Measurements from ENCODE around the gene PKHD1.

PKHD1 gene

DNA sequence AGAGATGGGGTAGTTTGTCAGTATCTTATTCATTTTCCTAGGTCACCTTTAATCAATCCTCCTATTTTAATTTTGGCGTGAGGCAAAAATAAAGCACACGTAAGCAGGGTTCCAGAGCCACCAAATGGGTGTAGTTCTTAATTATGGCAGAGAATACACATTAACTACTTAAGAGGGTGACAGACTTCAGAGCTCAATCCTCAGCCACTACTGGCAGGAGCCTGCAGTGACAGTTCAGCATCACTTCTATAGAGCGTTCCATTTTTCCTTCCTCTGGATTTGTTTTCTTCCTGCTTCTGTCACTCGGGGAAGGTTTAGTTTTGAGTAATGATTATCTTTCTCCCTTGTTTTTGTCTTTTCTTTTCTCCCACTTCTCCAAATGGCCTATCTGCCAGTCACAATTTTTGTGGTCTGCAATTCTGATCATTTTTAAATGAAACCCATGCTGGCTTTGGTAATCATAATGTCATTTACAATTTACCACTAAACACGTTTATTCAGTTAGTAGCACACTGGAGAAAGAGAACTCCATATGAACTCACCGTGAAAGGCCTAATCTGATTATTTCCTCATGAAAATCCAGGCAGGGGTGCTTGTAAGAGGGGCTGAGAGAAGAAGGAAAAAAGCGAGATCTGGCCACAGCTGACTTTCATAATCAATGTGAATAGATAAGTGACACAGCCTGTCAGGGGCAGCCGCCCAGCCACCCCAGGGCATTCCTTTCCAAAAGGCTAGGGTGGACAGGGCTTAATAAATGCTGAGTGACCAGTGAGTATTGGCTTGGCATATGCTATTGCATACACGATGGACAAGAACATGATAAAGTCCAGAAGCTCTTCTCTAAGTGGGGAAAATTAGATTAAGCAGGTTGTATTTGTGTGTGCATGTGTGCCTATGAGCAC is 412.1 kb downstream of the PKHD1 start:
- no peak for DNase-seq

DNA sequence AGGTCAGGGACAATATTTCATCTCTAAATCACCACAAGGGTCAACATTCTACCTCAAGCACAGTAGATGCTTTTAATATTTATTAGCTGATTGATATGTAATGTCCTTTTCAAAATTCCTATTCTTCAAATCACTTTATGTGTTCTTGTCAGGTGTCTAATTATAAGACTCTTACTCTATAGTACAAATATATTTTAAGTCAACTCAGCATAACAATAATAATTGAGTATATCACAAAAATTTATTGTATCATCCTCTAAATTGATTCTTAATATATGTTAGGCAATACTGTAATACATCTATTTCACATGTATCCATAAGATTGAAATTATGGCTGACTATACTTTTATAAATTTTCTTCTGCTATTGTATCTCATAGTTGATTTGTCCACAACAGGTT is 423.9 kb downstream of the PKHD1 start:
- DNase-seq, result no peak

- no peak for DNase-seq
Measured at GRCh38 chr6:51660767-51661166, 426.6 kb downstream of the PKHD1 start.

- DNase-seq, result no peak
Measured at GRCh38 chr6:51657491-51657890, 429.9 kb downstream of the PKHD1 start.

- no peak for DNase-seq
Measured at GRCh38 chr6:51655517-51655916, 431.9 kb downstream of the PKHD1 start.

GRCh38 chr6:51654647-51655046 is 432.8 kb downstream of the PKHD1 start:
- DNase-seq, result no peak

GRCh38 chr6:51651132-51651817 is 436.1 kb downstream of the PKHD1 start:
- no peak for DNase-seq

DNA sequence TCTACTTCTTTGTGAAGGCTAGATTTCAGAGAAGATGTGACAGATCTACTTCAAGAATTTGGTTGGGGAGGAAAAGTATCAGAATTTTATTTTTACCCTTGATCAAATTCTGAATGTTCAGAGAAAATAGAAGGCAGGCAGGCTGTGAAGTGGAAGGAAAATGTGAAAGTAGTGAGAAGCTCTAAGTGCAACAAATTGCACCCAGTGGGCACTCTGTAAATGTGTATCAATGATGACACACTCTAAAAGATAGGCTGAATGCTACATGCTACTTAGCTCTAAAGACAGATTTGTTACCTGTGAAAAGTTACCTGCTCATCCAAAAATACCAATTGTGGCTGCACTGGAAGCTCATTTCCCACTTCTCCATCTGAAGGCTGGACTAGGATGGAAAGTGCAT is 438.6 kb downstream of the PKHD1 start:
- DNase-seq, result no peak

DNA sequence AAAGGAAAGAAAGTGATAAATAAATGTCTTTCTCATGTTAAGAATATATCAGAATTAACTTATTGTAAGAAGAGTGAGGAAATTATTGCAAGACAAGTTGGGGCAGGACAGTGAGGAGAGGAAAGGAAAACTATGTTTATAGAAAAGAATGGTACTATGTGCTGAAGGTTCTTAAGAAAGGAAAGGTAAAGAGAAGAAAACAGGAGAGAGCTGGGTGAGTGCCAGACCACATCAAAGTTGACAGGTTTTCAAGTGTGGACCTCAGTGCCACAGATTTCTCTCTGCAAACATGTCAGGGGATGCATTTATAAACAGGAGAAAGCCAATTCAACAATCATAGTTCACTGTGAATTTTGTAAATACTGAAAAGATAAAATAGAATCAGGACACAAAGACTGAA is 439.2 kb downstream of the PKHD1 start:
- no peak for DNase-seq

DNA sequence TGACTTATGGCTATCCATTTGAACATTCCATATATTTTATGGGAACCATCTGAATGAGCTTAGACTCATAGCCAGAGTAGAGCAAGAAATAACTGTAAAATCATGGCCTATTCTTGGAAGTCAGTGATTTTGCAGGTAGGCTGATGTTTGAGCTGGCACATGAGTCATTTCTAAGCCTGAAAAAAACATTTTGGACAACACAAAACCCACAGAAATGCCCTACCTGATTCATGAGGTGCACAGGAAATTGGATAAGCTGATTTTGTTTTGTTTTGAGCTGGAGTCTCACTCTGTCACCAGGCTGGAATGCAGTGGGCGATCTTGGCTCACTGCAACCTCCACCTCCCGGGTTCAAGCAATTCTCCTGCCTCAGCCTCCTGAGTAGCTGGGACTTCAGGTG is 443.0 kb downstream of the PKHD1 start:
- DNase-seq, result peak; percentile 7

- no peak for DNase-seq
Measured at GRCh38 chr6:51640021-51640420, 447.4 kb downstream of the PKHD1 start.

DNA sequence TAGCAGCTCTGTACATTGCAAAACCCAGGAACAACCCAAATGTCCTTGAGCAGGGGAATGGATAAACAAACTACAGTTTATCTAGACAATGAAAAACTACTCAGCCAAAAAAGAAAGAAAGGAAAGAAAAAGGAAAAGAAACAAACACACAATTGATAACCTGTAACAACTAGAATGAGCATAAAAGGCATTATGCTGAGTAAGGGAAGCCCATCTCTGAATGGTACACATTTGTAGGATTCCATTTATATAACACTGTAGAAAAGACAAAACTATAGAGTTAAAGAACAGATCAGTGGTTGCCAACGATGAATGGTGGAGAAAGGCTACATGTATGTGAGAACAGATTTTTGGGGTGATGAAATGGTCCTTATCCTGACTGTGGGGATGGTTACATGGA is 454.0 kb downstream of the PKHD1 start:
- DNase-seq, result no peak

DNA sequence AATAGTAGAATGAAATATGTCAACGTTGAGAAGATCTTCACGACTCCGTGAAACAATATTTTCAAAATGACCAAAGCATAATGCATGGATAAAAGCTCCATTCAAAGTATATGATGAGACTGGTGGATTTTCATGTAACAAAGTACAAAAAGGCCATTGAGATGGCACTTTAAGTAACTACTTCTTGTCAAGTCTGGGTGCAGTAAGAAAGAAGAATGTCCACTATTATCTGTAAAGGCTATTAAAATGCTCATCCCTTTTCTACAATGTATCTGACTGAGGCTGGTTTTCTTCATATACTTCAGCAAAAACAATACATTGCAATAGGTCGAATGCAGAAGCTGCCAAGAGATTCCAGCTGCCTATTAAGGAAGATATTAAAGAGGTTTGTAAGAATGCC is 457.4 kb downstream of the PKHD1 start:
- DNase-seq, result no peak

- no peak for DNase-seq
Measured at GRCh38 chr6:51626391-51626790, 461.0 kb downstream of the PKHD1 start.

- no peak for DNase-seq
Measured at GRCh38 chr6:51625566-51625965, 461.8 kb downstream of the PKHD1 start.

GRCh38 chr6:51620971-51621370 is 466.4 kb downstream of the PKHD1 start:
- DNase-seq, result no peak

DNA sequence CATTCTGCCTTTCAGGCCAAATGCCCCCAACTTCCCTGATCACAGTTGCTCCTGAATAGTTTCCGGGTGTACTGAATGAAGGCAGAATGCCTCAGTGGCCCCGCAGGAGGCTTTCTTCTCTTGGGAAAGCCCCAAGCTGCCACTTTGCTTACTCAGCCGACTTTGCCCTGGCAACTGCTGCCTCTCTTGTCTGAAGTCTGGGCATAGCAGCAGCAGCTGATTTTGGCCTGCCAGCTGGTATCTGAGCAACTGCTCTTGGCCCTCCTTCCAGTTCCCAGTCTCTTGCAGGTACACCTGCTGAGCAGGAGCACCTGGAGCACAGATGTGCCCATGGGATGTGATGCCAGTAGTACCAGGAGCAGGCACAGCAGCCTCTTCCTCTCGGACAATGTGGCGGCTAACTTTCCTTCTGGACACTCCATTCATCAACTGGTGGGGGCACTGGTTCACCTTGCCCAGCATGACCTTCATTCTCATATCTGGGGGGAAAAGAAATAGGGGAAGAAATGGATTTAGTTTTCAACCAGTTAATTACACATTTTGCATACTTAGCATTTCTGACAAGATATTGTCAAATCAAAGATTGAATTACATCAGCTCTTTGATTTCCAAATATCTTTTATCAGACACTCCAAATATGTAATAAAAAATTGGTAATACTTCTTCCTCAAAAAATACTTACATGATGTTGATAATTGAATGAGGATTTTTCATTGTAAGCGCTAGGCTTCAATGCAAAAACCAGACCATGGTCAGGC is 468.2 kb downstream of the PKHD1 start:
- no peak for DNase-seq

GRCh38 chr6:51618563-51618962 is 468.9 kb downstream of the PKHD1 start:
- peak; percentile 1 for DNase-seq

DNA sequence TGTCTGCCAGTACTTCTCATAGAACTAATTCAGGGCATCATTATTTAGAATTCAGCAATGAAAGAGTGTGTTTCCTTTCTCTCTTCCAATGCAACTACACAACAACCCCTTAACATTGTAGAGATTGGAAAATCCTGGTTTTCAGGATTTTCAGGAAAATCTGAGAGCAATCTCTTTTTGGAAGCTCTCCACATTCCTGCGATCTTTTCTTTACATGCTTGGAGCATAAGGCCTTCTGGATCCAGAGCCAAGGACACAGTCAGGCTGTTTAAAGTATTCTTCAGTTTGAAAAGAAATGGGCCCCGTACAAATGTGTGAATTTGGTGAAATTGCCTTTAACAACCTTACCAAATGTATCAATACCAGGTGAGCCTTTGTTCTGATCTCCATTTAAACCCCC is 469.7 kb downstream of the PKHD1 start:
- DNase-seq, result no peak

DNA sequence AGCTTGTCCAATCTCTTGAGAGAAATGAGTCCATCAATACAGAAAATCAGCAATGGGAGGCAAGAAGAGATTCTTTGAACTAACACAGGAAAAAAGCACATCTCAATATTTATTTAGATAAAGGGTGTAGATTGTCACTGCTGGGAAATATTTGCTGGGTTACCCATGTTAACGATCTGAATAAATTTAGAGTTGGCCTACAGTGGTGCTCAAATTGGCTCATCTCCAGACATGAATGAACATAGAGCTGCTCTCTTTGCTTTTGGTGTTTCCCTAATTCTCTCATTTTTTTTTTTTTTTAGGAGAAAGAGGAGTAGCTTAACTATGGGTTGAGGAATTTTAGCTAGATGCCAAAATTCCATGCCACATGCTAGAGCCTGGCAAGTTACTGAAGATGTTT is 471.2 kb downstream of the PKHD1 start:
- DNase-seq, result no peak

GRCh38 chr6:51614725-51615124 is 472.7 kb downstream of the PKHD1 start:
- no peak for DNase-seq

GRCh38 chr6:51613558-51613957 is 473.9 kb downstream of the PKHD1 start:
- no peak for DNase-seq

DNA sequence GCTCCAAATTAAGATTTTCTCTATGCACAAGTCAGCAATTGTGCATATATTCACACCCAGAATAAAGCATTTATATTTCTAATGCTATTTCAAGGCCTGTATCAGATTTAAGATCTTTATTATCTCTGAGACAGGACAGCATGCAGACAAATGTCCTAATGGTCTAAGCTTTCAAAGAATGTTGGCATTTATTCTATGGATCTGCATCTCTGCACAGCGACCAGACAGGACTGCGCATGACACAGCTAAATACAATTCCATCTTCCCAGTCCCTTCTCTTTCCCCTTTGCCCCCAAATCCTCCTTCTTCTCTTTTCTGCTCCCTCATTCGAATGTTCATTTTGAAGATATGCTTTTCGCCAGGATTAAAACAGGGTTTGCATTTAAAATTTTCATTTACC is 478.5 kb downstream of the PKHD1 start:
- DNase-seq, result no peak

- DNase-seq, result no peak
Measured at GRCh38 chr6:51608383-51608782, 479.0 kb downstream of the PKHD1 start.

Data from activated CD4-positive, alpha-beta T cell treated with anti-CD3 and anti-CD28 coated beads, Interleukin-10, Interleukin-2, amounts not matched to agents 100 ng/mL and 50 ng/mL, durations not matched to agents 16 hours and 8 hours (primary cell).